ENCODE data around the gene CTNND2.
"Not testable (repeated sequence)": the region's sequence is repeated elsewhere in the genome, so short reads cannot be mapped to it uniquely, and the experiment has no call there.

CTNND2 gene

DNA sequence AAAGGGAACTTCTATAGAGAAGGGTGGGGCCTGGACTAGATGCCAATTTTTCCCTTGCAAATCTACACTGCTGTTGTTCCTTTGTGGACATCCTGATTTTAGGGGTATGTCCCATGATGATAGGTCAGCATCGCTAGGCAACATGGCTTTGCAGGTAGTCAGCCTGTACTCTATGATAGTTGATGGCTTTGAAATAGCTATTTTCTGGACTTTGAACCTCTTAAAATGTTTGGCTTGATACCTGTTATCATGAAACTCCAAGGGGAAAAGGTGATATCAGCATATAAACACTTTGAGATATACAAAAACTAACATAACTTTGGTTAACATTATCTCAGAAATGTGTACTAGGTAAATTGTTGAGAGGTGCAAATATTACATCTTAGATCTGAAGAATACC lies 533.2 kb downstream of the CTNND2 start:
- no peak for DNase-seq

DNA sequence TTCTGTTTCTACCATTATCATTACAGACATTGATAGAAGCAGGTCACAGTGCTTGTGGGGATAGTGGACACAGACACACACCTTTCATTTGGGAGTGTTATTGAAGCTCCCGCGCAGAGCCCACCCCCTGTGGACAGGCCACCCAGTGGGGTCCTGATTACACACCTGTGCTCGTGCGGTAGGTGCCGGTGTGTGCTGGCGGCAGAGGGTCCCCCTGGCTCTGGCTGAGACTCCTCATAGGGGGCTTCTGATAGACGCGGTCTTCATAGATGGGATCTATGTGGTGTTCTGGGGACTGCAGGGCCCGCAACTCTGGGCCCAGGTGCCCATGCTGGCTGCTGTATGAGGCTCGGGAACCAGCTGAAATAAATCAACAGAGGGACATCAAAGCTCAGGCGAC lies 539.7 kb downstream of the CTNND2 start:
- DNase-seq: no peak

DNA sequence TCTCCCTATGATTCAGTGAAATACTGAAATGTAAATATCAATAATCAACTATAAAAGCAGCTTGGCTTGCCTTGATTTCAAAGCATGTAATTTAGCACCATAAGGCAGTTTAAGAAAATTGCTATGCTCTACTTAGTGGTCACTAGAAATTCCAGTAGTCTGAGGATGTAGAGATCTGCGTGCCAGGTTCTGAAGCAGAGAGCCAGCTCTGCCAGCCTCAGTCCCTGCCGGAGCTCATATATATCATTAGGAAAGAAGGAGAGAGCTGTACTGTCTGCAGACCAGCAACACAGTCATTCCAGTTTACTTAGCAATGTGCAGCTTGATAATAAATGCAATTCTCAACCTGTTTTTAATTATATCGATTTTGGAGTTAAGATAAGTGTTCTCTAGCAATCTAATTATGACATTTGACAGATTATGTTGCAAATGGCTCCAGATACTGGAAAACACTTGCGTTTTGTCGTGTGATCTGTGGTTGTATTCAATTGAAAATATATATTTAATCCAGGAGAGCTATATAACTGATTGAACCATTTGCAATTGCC lies 540.5 kb downstream of the CTNND2 start:
- DNase-seq: no peak

DNA sequence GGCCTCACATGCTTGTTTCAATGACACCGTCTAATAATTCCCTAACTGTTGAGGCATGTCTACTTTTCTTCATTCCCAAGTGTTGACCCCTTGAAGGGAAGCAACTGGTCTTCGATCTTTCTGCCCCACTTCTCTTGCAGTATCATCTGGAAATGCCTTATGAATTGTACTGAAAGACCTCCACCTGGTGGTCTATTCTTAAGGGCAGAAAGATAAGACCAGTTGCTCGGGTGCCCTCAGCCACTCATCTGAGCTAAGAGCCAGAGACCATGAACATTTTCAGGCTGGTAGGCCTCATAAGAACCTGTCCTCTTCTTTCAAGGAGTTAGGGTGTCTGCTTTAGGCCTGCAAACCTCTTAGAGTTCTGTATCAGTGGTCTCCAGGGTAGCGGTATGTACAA lies 542.5 kb downstream of the CTNND2 start:
- DNase-seq: no peak

DNA sequence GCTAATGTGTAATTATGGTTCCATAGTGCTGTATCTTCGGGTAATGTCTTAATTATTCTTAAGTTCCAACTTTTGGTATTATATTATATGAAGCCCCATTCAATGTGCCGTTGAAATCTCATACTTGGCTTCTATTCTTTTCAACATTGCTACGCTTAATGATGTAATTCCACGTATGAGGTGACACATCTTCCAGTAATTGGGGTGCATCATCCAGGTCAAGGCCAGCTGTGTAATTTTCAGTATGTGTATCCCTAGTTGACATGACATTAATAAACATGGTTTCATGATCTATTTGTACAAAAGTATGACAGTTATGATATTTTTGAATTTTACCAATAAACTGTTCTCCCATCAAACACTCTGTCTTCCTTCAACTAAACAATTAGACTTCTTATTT lies 546.3 kb downstream of the CTNND2 start:
- no peak for DNase-seq

DNA sequence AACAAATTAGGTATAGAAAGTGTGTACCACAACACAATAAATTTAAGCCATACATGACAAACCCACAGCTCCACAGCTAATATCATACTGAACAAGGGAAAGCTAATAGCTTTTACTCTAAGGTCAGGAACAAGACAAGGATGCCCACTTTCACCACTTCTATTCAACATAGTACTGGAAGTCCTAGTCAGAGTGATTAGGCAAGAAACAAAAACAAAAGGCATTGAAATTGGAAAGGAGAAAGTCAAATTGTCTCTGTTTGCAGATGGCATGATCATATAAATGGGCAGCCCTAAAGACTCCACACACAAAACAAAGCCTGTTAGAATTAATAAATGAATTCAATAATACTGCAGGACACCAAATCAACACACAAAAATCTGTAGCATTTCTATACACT lies 548.8 kb downstream of the CTNND2 start:
- DNase-seq: no peak

DNA sequence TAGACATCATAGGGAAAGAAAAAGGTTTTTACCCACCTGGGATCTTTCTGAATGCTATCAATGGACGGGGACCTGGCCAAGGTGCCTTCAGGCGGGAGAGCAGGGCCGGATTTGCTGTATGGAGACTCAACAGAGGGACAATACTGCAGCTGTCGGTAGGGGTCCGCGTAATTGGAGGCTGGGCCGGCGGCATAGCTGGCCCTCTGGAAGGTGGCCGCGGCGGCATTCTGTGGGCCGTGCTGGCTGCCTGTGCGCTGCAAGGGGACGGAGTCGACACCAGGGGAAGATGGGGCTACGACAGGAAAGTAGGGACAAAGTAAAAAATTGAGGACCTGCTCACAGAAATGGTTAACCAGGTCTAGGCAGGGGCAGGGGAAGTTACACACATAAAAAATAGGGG lies 557.9 kb downstream of the CTNND2 start:
- DNase-seq: no peak

DNA sequence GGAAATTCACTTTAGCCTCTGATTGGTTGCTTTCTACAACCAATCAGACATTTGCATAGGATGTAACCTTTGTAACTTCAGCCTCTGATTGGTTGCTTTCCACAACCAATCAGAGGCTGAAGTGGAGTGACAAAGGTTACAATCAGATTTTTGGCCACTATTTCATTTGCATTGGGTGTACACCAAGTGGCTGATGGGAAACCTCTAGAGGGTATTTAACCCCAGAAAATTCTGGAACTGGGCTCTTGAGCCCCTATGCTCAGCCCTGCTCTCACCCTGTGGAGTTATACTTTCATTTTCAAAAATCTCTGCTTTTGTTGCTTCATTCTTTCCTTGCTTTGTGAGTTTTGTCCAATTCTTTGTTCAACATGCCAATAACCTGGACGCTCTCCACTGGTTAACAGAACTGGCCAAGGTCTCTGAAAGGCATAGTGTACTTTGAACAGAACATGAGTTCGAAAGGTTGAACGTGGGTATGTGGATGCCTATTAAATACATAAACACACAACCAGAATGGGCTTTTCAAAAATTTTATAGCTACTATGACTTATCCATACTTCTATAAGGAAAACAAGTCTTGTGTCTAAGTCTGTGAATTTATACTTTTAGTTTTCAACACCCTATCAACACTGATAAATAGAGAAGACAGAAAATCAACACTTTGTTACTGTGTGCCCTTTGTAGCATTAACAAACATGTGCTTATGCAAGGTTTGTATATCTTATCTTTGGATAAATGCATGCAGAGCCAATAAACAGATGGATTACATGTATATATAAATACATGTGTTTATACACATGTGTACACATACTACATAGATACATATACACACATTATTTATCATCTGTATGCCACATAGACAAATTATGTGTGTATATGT lies 568.1 kb downstream of the CTNND2 start:
- no peak for DNase-seq

DNA sequence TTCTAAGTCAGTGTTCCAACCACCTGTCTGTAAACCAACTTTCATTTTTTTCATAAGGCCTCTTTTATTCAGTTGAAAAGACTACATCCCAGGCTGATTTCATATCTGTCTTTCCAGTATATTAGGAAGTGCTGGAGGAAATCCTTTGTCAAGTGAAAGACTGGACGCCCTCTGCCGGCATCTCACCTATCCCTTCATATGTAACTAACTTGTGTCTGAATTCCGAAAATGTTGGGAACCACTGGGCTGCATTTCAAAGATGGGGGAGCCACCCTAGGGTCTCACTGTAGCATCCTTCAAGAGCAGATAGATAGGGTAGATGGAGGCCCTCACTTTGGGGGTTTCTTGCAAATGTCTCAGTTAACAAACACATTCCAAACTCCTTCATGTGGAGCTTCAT lies 569.8 kb downstream of the CTNND2 start:
- no peak for DNase-seq

DNA sequence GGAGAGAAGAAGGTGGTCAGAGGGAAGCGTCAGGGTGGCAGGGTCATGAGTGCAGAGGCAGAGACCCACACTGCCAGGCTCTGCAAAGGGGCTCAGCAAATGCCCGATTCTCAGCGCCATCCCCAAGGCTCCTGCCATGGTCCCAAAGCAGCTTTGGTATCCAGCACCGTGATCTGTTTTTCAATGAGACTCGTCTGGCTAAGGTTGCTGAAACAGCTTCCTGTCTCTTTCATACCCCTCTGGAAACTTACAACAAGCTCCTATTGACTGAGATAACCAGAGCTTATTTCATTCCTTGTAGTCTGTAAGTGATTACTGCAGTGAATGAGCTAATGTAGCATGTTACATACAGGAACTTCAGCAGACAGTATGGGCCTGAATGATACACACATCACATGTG lies 574.6 kb downstream of the CTNND2 start:
- DNase-seq: no peak

DNA sequence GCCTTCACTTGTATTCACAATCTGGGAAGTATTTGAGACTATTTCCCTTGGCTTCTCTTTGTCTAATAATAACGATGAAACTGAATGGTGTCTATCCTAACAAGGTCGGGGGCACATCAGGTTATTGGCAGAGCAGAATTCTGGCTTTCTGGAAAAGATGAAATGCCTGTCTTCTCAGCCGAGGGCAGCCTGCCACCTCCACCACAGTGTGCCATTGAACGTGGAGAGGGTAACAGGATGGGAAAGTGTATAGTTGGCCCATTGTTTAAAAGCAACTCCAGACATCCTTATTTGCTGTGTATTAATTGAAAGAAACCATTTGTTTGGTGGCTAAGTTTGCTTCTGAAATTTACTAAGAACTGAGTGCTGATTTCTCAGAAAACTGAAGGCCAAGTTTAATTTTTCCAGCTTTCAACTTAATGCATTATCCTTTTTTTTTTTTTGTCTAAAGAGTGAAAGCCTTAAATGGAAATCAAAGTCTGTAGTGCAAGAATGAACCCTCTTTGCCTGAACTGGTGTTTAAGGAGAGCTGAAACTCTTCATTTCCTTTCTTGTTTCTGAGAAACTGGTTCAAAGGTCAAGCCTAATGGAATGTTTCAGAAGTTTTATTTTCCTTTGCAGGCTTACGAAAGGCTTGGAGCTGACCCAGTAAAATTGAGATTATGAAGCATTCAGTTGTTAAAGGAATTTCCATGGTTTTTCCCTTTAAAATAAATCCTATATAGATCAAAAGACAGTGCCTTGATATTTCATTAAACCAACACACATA lies 579.5 kb downstream of the CTNND2 start:
- no peak for DNase-seq

DNA sequence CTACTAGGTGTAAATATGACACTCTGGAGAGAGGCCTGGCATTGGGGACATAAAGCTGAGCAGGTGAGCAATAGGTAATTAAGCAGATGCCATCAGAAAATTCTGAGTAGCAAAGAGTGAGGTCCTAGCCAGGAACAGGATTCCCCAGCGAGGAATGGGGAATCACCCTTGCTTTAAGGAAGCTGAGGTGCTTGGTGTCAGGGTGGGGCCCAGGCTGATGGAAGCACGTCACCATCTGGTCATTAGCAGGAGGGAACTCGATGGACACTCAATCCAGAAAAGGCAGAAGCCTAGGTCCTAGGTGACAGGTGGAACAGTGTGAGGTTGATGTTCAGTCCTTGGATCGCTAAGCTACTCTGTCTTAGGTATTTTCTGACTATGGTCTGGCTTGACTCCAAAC lies 580.5 kb downstream of the CTNND2 start:
- DNase-seq: no peak

DNA sequence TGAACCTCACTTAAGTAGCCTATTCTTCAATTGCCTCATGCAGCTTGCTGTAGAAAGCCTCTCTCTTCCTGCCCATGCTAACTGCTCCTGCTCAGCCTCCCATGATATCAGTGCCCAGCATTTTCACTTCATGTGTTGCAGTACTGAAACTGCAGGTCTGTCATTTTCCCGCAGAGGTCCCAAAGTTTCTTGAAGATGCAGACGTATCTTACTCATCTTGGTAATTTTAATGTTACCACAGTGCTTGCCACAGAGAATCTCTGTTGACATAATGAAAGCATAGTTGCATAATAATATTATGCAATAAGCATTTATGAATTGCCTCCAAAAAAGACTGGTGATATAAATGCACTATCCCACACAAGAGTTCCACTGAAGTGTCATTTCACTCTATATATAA lies 582.1 kb downstream of the CTNND2 start:
- DNase-seq: no peak

DNA sequence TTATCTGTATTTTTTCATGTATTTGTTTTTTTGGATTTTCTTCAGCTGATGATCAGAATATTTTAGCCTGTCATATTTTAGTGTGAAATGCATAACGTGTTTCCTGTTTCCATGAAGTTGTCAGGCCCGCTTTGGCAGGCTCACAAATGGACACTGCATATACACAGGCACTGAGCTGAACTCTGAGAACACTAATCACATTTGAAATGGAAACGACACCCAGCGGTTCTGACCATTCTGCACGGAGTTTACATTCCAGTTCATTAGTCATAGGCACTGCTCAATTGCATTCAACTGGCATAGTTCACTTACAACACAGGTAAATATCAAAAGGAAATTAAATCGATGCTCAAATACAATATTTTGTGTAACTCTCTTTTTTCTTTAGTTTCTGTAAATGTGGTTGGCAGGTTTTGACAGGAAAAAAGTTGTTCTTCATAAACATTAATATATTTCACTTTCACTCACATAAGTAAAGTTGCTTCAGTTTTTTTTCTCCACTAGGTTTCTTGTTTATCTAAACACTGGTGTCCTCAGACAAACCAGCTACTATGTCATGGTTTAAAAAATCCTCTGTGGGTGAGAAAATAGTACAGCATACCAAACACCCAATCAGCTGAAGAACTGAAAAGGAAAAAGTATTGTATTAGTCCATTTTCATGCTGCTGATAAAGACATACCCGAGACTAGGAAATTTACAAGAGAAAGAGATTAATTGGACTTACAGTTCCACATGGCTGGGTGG lies 584.2 kb downstream of the CTNND2 start:
- DNase-seq: no peak

DNA sequence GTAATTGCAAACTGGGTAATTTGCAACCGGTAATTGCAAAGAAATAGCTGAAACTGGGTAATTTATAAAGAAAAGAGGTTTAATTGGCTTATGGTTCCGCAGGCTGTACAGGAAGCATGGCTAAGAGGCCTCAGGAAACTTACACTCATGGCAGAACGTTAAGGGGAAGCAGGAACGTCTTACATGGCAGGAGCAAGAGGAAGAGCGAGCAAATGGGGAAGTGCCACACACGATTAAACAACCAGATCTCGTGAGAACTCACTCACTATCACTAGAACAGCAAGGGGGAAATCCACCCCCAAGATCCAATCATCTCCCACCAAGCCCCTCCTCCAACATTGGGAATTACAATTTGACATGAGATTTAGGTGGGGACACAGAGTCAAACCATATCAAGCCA lies 590.6 kb downstream of the CTNND2 start:
- DNase-seq: not testable (repeated sequence)

DNA sequence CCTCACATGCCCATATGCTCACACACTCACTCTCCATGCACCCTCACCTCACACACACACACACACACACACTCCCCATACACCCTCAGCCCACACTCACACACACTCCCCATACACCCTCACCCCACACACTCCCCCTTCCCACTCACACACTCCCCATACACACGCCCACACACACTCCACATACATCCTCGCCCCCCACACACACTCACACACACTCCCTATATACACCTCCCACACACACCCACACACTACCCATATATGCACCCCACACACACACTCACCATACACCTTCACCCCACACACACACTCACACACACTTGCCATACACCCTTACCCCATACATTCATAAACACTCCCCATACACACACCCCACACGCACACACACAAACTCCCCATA lies 592.5 kb downstream of the CTNND2 start:
- no peak for DNase-seq

DNA sequence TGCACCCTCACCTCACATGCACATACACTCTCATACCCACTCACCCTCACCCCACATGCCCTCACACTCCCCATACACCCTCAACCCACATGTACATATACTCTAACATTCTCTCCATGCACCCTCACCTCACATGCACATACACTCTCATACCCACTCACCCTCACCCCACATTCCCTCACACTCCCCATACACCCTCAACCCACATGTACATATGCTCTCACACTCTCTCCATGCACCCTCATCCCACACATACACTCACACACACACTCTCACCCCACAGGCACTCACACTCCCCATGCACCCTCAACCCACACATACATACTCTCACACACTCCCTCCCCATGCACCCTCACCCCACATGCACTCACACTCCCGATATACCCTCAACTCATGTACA lies 593.0 kb downstream of the CTNND2 start:
- DNase-seq: no peak

DNA sequence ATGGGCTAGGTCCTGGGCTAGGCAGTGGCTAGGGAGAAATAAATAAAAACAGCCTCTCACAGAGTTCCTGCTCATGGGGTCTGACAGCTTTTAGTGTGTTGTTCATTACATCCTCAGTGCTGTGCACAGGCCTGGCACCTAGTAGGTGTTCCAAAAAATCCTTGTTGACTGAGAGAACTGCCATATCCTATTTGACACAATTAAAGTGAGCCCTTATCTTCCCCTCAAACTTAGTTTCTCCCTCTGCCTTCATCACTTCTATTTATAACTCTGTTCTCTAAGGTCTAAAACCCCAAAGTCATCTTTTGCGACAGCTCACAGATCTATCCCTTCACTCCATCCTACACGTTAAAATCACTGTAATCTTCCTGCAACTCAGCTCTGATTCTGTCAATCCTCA lies 594.1 kb downstream of the CTNND2 start:
- no peak for DNase-seq

DNA sequence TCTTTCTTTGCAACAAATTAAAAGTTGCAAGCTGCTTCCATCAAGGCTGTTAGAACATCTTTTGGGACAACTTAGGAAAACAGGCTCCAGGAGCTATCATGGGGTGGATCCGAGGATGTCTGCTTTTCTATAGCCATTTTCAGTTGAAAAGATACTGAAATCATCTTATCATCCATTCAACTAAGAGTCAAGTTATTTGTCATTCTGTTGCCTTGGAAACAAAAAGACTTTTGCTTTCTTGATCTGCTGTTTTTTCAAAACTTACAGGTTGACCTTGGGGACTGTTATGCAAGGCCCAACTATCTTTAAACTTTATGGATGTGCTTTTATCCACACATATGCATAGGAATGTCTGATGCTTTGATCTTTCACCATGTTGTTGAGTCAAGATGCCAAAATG lies 597.9 kb downstream of the CTNND2 start:
- DNase-seq: no peak

DNA sequence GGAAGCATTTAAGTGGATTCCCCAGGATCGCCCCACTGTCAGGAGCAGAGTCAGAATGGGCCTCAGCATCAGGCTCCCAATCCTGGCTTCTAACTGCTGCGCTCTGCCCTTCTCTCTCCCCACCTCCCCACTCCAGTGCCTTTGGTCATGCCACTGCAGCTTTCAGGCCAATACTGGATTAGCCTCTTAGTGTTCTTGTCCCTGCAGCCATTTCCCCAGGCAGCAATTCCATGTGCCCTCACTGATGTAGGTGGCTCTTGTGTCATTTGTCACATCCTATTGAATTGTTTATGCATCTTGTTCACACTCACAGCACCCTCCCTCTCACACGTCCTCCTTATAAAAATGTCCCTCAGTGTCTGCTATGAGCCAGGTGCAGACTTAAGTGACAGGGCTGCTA lies 599.0 kb downstream of the CTNND2 start:
- DNase-seq: no peak

DNA sequence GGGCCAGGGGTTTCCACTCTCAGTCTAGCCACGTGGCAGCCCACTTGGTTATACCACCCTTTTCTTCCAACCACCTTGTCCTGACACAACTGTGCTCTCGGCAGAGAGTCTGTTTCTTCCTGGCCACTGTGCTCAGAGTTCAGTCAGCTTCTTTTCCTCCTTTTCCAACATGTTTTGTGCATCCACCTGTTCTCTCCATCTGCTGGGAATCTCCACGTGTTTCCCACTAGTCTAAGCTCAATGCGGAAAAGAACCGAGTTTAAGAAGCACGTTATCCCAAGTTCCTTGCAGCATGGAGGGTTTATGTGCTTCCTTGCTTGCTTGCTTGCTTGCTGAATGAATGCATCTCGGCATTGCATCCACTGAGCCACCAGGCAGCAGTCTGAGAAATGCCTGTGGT lies 599.6 kb downstream of the CTNND2 start:
- no peak for DNase-seq

DNA sequence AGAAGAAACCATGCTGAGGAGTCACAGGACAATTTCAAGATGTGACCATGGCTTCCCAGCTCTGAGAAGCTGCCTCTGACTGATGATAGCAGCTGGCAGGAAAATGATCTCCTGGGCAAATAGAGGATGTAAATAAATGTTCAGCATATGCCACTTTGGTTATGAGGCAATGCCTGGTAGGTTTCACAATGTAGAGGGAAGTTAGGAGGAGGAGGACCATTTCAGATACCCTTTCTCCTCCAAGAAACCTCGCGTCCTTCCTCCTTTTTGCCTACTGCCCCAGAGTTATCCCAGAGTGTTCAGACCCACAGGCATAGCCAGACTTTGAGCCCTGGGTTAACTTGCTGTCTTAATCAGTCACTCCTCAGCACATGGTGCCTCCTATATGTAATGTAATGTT lies 601.6 kb downstream of the CTNND2 start:
- no peak for DNase-seq

DNA sequence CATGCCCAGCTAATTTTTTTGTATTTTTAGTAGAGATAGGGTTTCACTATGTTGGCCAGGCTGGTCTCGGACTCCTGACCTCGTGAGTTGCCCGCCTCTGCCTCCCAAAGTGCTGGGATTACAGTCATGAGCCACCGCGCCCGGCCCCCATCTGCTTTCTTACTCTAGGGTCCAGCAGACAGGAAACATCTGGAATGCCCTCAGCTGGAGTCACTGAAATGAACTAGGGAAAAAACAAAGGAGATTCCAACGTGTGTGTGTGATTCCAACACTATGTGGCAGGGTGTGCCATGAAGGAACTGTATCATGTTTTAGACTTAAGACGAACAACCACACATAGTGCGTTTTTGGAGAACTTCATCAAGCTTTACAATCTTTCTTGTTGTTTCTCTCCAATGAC lies 603.1 kb downstream of the CTNND2 start:
- DNase-seq: no peak

All from T1000 (cell line).